ENCODE data around the gene CAPN12. TPM values are rescaled to one million over a fixed set of nuclear protein-coding genes. Genes with fewer than 3 reads are reported as not detected.

Gene CAPN12
- total RNA-seq, 3 donors from 2014 or later (not counting 1 experiment from before 2014, with no cell fraction given) = 7.4 to 51.0 (median 26.7) TPM

GRCh38 chr19:38736036-38736412 is 8.2 kb downstream of the CAPN12 start:
- H3K27me3 Mint-ChIP-seq (ENCODE audit: low read depth in 2 of 2) = no peaks in the 10 kb centered on the region
- Histone ChIP-seq H3K27ac (ENCODE audit: low read length) (peak overlapping the region; percentile 48), H3K4me1 (ENCODE audit: control insufficient read depth, insufficient read depth, low read length) (peaks cover 82% of the 10 kb centered on the region), H3K4me3 (ENCODE audit: low read length) (peak overlapping the region; percentile 21), H3K9me3 (ENCODE audit: control insufficient read depth, insufficient read depth, low read length) (no peaks in the 10 kb centered on the region), H3K36me3 (ENCODE audit: control insufficient read depth, insufficient read depth, low read length) (peaks cover 12% of the 10 kb centered on the region), H3K27me3 (ENCODE audit: control insufficient read depth, insufficient read depth, low read length) (no peaks in the 10 kb centered on the region)
- under 1% methylated on average over 42 of the region's 42 CpGs for WGBS (ENCODE audit: insufficient coverage)
- H3K4me3 Mint-ChIP-seq = peak overlapping the region; percentile 85
- intact Hi-C loops (cut with micrococcal nuclease) = loop anchor here (10.0 kb wide), 1 partner anchor 129 kb away; no protein-coding TSS in a partner anchor
- no peaks in the 10 kb centered on the region for H3K9me3 Mint-ChIP-seq
- no peaks in the 10 kb centered on the region for H3K36me3 Mint-ChIP-seq
- peaks cover 64 to 83% of the 10 kb centered on the region in 2 donors for H3K4me1 Mint-ChIP-seq
- ATAC-seq (peak; percentile 52 to 67 (median 66)), DNase-seq (peak; percentile 58 to 85)
- peak overlapping the region; percentile 86 to 95 for H3K27ac Mint-ChIP-seq
- no peak for TF ChIP-seq CTCF (IDR thresholded peaks at IDR 0.05)

GRCh38 chr19:38735257-38735686 is 9.0 kb downstream of the CAPN12 start:
- Mint-ChIP-seq H3K27ac (peak overlapping the region; percentile 86 to 95), H3K9me3 (no peaks in the 10 kb centered on the region), H3K27me3 (ENCODE audit: low read depth in 2 of 2) (no peaks in the 10 kb centered on the region), H3K4me1 (peaks cover 68 to 81% of the 10 kb centered on the region in 2 donors), H3K4me3 (peak overlapping the region; percentile 87), H3K36me3 (peaks cover 4% of the 10 kb centered on the region)
- H3K4me3 ChIP-seq (ENCODE audit: low read length) = peak overlapping the region; percentile 72
- ATAC-seq (peak in 1 of 3 donors; percentile 26), DNase-seq (peak; percentile 48 to 68)
- peaks cover 83% of the 10 kb centered on the region for H3K4me1 ChIP-seq (ENCODE audit: control insufficient read depth, insufficient read depth, low read length)
- no peaks in the 10 kb centered on the region for H3K9me3 ChIP-seq (ENCODE audit: control insufficient read depth, insufficient read depth, low read length)
- intact Hi-C loops (cut with micrococcal nuclease) = loop anchor here (10.0 kb wide), 1 partner anchor 130 kb away; no protein-coding TSS in a partner anchor
- no peaks in the 10 kb centered on the region for H3K27me3 ChIP-seq (ENCODE audit: control insufficient read depth, insufficient read depth, low read length)
- H3K36me3 ChIP-seq (ENCODE audit: control insufficient read depth, insufficient read depth, low read length) = peaks cover 20% of the 10 kb centered on the region
- 10% methylated on average over 9 of the region's 18 CpGs for WGBS (ENCODE audit: insufficient coverage)
- peak overlapping the region; percentile 78 for H3K27ac ChIP-seq (ENCODE audit: low read length)
- TF ChIP-seq CTCF (IDR thresholded peaks at IDR 0.05) = no peak

GRCh38 chr19:38734426-38735256 is 9.6 kb downstream of the CAPN12 start:
- peaks cover 6% of the 10 kb centered on the region for H3K36me3 Mint-ChIP-seq
- H3K27me3 ChIP-seq (ENCODE audit: control insufficient read depth, insufficient read depth, low read length) = no peaks in the 10 kb centered on the region

More at GRCh38 chr19:38734426-38735256, 9.6 kb downstream of the CAPN12 start:
- ATAC-seq (peak; percentile 41 to 52 (median 43)), DNase-seq (peak; percentile 49 to 76)
- H3K4me1 Mint-ChIP-seq = peaks cover 72 to 82% of the 10 kb centered on the region in 2 donors
- Histone ChIP-seq H3K27ac (ENCODE audit: low read length) (peak overlapping the region; percentile 78), H3K9me3 (ENCODE audit: control insufficient read depth, insufficient read depth, low read length) (no peaks in the 10 kb centered on the region), H3K4me1 (ENCODE audit: control insufficient read depth, insufficient read depth, low read length) (peaks cover 80% of the 10 kb centered on the region), H3K36me3 (ENCODE audit: control insufficient read depth, insufficient read depth, low read length) (peaks cover 23% of the 10 kb centered on the region), H3K4me3 (ENCODE audit: low read length) (peak overlapping the region; percentile 72)
- no peaks in the 10 kb centered on the region for H3K27me3 Mint-ChIP-seq (ENCODE audit: low read depth in 2 of 2)
- H3K9me3 Mint-ChIP-seq = no peaks in the 10 kb centered on the region
- no peak for TF ChIP-seq CTCF (IDR thresholded peaks at IDR 0.05)
- WGBS (ENCODE audit: insufficient coverage) = 3% methylated on average over 13 of the region's 13 CpGs
- intact Hi-C loops (cut with micrococcal nuclease) = loop anchor here (1.0 to 10.0 kb wide), 3 partner anchors 37 to 196 kb away; partner anchors contain the start of genes MRPS12 and SARS2
- H3K27ac Mint-ChIP-seq = peak overlapping the region; percentile 86 to 95
- H3K4me3 Mint-ChIP-seq = peak overlapping the region; percentile 87

All from natural killer cell (primary cell).